ENCODE results near the gene MINDY3.
A peak's percentile ranks its signal among the peaks of the same experiment; 100 is the strongest.

Gene MINDY3

DNA sequence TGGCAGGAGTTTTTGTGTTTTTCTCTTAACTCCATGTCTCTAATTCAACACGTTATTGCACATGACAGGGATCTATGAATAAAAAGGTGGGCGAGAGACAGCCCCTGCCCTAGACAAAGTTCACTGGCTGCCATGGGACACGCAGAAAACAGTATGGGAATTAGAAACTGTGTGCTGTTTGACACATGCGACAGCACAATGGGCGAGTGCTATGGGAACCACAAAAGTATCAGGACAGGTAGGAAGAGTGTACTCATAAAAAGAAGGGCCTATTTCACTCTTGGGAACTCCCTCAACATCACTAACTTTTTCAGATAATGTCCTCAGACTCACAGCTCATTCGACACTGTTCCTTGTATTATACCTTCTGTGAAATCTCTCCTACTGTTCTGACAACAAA is 45.7 kb downstream of the MINDY3 start:
- H3K36me3 ChIP-seq (ENCODE audit: control insufficient read depth in 2 of 2, insufficient read depth in 1 of 2, low read length in 2 of 2), result peaks cover 0 to 6% of the 10 kb centered on the region in 2 experiments; a peak in 2 of 3 replicates
- peaks cover 20% of the 10 kb centered on the region for H3K4me1 ChIP-seq (ENCODE audit: control insufficient read depth, insufficient read depth, low read length)
- CTCF ChIA-PET, result no interaction called here
- H3K9me3 ChIP-seq (ENCODE audit: control insufficient read depth, insufficient read depth, low read depth, low read length), result no peaks in the 10 kb centered on the region
- TF ChIP-seq MYNN (tag by site-specific recombination; IDR thresholded peaks at IDR 0.05; ENCODE audit: borderline replicate concordance) (no peak), ZNF629 (tag by site-specific recombination; IDR thresholded peaks at IDR 0.05) (no peak), OVOL3 (tag by site-specific recombination; IDR thresholded peaks at IDR 0.05) (no peak), ZNF335 (tag by site-specific recombination; conservative IDR thresholded peaks at IDR 0.05) (no peak), SCRT1 (tag by site-specific recombination; IDR thresholded peaks at IDR 0.05; ENCODE audit: borderline replicate concordance) (no peak), ZNF549 (tag by site-specific recombination; IDR thresholded peaks at IDR 0.05) (no peak), ZNF501 (tag by site-specific recombination; IDR thresholded peaks at IDR 0.05) (no peak), ZBTB48 (tag by site-specific recombination; IDR thresholded peaks at IDR 0.05) (no peak), ZNF776 (tag by site-specific recombination; IDR thresholded peaks at IDR 0.05; ENCODE audit: borderline replicate concordance) (no peak), ZNF132 (tag by site-specific recombination; IDR thresholded peaks at IDR 0.05; ENCODE audit: borderline replicate concordance) (no peak), ZNF529 (tag by site-specific recombination; IDR thresholded peaks at IDR 0.05; ENCODE audit: insufficient replicate concordance) (no peak), HIC1 (tag by site-specific recombination; IDR thresholded peaks at IDR 0.05) (no peak), ZFP3 (tag by site-specific recombination; IDR thresholded peaks at IDR 0.05; ENCODE audit: low read depth) (no peak), ZFHX2 (tag by site-specific recombination; conservative IDR thresholded peaks at IDR 0.05) (no peak), ZNF398 (tag by site-specific recombination; IDR thresholded peaks at IDR 0.05) (no peak), GLI2 (tag by site-specific recombination; IDR thresholded peaks at IDR 0.05; ENCODE audit: borderline replicate concordance, low read depth) (no peak)
- TF ChIP-seq, protein P1, sequence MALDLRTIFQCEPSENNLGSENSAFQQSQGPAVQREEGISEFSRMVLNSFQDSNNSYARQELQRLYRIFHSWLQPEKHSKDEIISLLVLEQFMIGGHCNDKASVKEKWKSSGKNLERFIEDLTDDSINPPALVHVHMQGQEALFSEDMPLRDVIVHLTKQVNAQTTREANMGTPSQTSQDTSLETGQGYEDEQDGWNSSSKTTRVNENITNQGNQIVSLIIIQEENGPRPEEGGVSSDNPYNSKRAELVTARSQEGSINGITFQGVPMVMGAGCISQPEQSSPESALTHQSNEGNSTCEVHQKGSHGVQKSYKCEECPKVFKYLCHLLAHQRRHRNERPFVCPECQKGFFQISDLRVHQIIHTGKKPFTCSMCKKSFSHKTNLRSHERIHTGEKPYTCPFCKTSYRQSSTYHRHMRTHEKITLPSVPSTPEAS (tag by site-specific recombination; IDR thresholded peaks at IDR 0.05), result no peak
- no peak overlapping the region for H3K27ac ChIP-seq (ENCODE audit: extremely low read depth, low read depth, low read length)
- POLR2A ChIA-PET, result no interaction called here
- no peak overlapping the region for H3K4me3 ChIP-seq (ENCODE audit: low read depth, low read length)

DNA sequence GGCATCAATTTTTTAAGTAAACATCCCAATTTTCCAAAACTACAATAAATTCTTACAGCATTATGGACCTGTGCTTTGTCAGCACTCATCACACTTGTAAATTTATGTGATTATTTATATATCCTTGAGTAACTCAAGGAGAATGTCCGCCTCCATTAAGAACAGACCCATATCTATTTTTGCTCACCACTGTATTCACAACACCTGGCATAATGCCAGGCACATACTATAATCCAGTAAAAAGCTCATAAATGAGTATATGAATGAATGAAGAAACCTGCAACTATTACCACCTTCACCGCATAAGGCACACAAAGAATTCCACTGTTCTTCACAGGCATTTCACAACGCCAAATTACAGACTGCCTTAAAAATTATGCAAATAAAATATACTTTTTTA is 46.9 kb downstream of the MINDY3 start:
- Histone ChIP-seq H3K4me1 (ENCODE audit: control insufficient read depth, insufficient read depth, low read length) (peaks cover 31% of the 10 kb centered on the region), H3K27ac (ENCODE audit: extremely low read depth, low read depth, low read length) (peak overlapping the region; percentile 32; the same call in 1 of the 2 replicates), H3K9me3 (ENCODE audit: control insufficient read depth, insufficient read depth, low read depth, low read length) (no peaks in the 10 kb centered on the region), H3K36me3 (ENCODE audit: control insufficient read depth in 2 of 2, insufficient read depth in 1 of 2, low read length in 2 of 2) (no peaks in the 10 kb centered on the region; a peak in 1 of 3 replicates), H3K4me3 (ENCODE audit: low read depth, low read length) (no peak overlapping the region)
- POLR2A ChIA-PET, result no interaction called here
- CTCF ChIA-PET, result interaction anchor here (0.6 kb wide), 1 partner anchor 416 kb away, joined by 3 read pairs; no protein-coding TSS in a partner anchor
- TF ChIP-seq ZNF561 (tag by site-specific recombination; IDR thresholded peaks at IDR 0.05; ENCODE audit: borderline replicate concordance) (peak; percentile 89), ZNF302 (tag by site-specific recombination; IDR thresholded peaks at IDR 0.05; ENCODE audit: low read depth) (no peak), ZNF624 (tag by site-specific recombination; IDR thresholded peaks at IDR 0.05) (peak; percentile 61; the same call in 1 of the 2 replicates), KLF10 (tag by site-specific recombination; IDR thresholded peaks at IDR 0.05) (peak; percentile 60), ZNF549 (tag by site-specific recombination; IDR thresholded peaks at IDR 0.05) (peak; percentile 46), BCL11B (tag by site-specific recombination; IDR thresholded peaks at IDR 0.05; ENCODE audit: low read depth) (no peak), ZBTB1 (tag by site-specific recombination; IDR thresholded peaks at IDR 0.05) (no peak), FEZF1 (tag by site-specific recombination; IDR thresholded peaks at IDR 0.05) (peak; percentile 48; the same call in 1 of the 2 replicates), ZNF280D (tag by site-specific recombination; IDR thresholded peaks at IDR 0.05) (no peak), INSM2 (tag by site-specific recombination; IDR thresholded peaks at IDR 0.05) (no peak)

Data from HEK293 (cell line).